H1 (cell line): ENCODE data around the gene PKP3. TPM values are rescaled to one million over a fixed set of nuclear protein-coding genes. Genes with fewer than 3 reads are reported as not detected.

Source experiments
- CTCF ChIA-PET: fragments of 300-600 bp; sonication (Branson Sonifier 250); formaldehyde crosslinking; loops from one replicate; lab custom pipeline; 2021; ENCODE audit not compliant: partially characterized antibody; lab: Charles Lee
- POLR2A ChIA-PET: fragments of 300-600 bp; sonication (Branson Sonifier 250); formaldehyde crosslinking; loops from one replicate; lab custom pipeline; 2021; ENCODE audit warnings: inconsistent platforms; ENCODE audit not compliant: partially characterized antibody; lab: Charles Lee
- DNase-seq, 2 experiments: peaks; one replicate each; pipeline versions ENCODE4 v3.0.0 to v3.0.0-alpha.2; 2010 to 2022; ENCODE audit warnings: low spot score in 2 of 2, low read depth in 1 of 2, mixed read lengths in 1 of 2
- FAIRE-seq: peaks from 2 replicates; lab custom pipeline; 2011; peaks lifted over from hg19 to GRCh38; lab: Jason Lieb, UNC
- H2AFZ ChIP-seq: 2 replicates; pipeline ENCODE4 v1.8.1; 2012; ENCODE audit warnings: low read length, inconsistent platforms
- H2AK5ac ChIP-seq: 2 replicates; pipeline ENCODE4 v1.6.1; 2013; ENCODE audit warnings: low read depth, low read length
- H2BK120ac ChIP-seq: replicated peaks from 2 replicates; pipeline ENCODE3; 2013; ENCODE audit warnings: low read depth, low read length, inconsistent platforms
- H2BK12ac ChIP-seq: 2 replicates; pipeline ENCODE4 v1.6.1; 2013; ENCODE audit warnings: low read depth, low read length
- H2BK15ac ChIP-seq: 2 replicates; pipeline ENCODE4 v1.6.1; 2013; ENCODE audit warnings: low read length
- H2BK20ac ChIP-seq: 2 replicates; pipeline ENCODE4 v1.6.1; 2013; ENCODE audit warnings: low read length
- H2BK5ac ChIP-seq: 2 replicates; pipeline ENCODE4 v1.6.1; 2013; ENCODE audit warnings: low read depth, low read length
- H3K14ac ChIP-seq: 2 replicates; pipeline ENCODE4 v1.6.1; 2013; ENCODE audit warnings: inconsistent platforms; ENCODE audit not compliant: insufficient read length
- H3K18ac ChIP-seq: 2 replicates; pipeline ENCODE4 v1.6.1; 2013; ENCODE audit warnings: low read length; ENCODE audit errors: extremely low read depth
- H3K23ac ChIP-seq: 2 replicates; pipeline ENCODE4 v1.6.1; 2013; ENCODE audit warnings: inconsistent platforms; ENCODE audit not compliant: insufficient read length
- H3K23me2 ChIP-seq: 2 replicates; pipeline ENCODE4 v1.6.1; 2013; ENCODE audit warnings: low read depth, low read length
- H3K27ac ChIP-seq: 2 replicates; pipeline ENCODE4 v1.6.1; 2011; ENCODE audit warnings: low read depth, low read length, inconsistent platforms
- H3K27me3 ChIP-seq, 4 experiments: replicated peaks in 1 of 4; 1 replicate in 1 of 4; 2 replicates in 3 of 4; pipeline versions ENCODE4 v1.6.1 to v1.8.1; 2011 to 2013; ENCODE audit warnings: low read length in 3 of 4, mild to moderate bottlenecking in 3 of 4, inconsistent platforms in 2 of 4, mixed read lengths in 2 of 4, moderate library complexity in 1 of 4; ENCODE audit not compliant: control insufficient read depth in 3 of 4, insufficient read depth in 3 of 4; ENCODE audit errors: extremely low read depth in 1 of 4
- H3K36me3 ChIP-seq, 4 experiments: 2 replicates each; pipeline versions ENCODE4 v1.6.1 to v1.8.1; 2011 to 2013; ENCODE audit warnings: mild to moderate bottlenecking in 4 of 4, low read length in 3 of 4, moderate library complexity in 2 of 4, control low read depth in 1 of 4, inconsistent platforms in 1 of 4; ENCODE audit not compliant: insufficient read depth in 4 of 4, control insufficient read depth in 2 of 4
- H3K4ac ChIP-seq: replicated peaks from 2 replicates; pipeline ENCODE3; 2013; ENCODE audit warnings: low read length, low read depth, mixed read lengths, inconsistent platforms; ENCODE audit not compliant: insufficient read length
- H3K4me1 ChIP-seq, 4 experiments: replicated peaks in 1 of 4; 1 replicate in 1 of 4; 2 replicates in 3 of 4; pipeline versions ENCODE4 v1.6.1 to v1.8.1; 2011 to 2013; ENCODE audit warnings: low read length in 3 of 4, inconsistent platforms in 2 of 4, mixed read lengths in 1 of 4; ENCODE audit not compliant: insufficient read depth in 4 of 4, control insufficient read depth in 3 of 4
- H3K4me2 ChIP-seq, 2 experiments: 2 replicates each; pipeline versions ENCODE4 v1.6.1 to v1.8.1; 2011 to 2013; ENCODE audit warnings: low read depth in 2 of 2, low read length in 2 of 2, control low read depth in 1 of 2, inconsistent platforms in 1 of 2, mild to moderate bottlenecking in 1 of 2; ENCODE audit not compliant: insufficient read depth in 1 of 2
- H3K4me3 ChIP-seq, 4 experiments: fragments of 200-600, 300-600 bp in 1 of 4; sonication (generic), shearing (Covaris generic), sonication (Bioruptor Twin) in 1 of 4; 2 replicates each; pipeline versions ENCODE4 v1.5.1 to v1.8.1; 2011 to 2016; ENCODE audit warnings: low read length in 4 of 4, low read depth in 3 of 4, control low read depth in 2 of 4, inconsistent platforms in 2 of 4, mild to moderate bottlenecking in 2 of 4, mixed read lengths in 1 of 4, moderate library complexity in 1 of 4; ENCODE audit not compliant: insufficient read depth in 2 of 4; ENCODE audit errors: extremely low read depth in 1 of 4
- H3K56ac ChIP-seq: replicated peaks from 2 replicates; pipeline ENCODE3; 2013; ENCODE audit warnings: low read depth, mild to moderate bottlenecking, mixed read lengths, low read length, inconsistent platforms; ENCODE audit not compliant: insufficient read length
- H3K79me1 ChIP-seq: 2 replicates; pipeline ENCODE4 v1.6.1; 2013; ENCODE audit warnings: low read depth, low read length, control low read depth
- H3K79me2 ChIP-seq, 2 experiments: 2 replicates each; pipeline versions ENCODE4 v1.6.1 to v1.8.1; 2012 to 2013; ENCODE audit warnings: low read length in 2 of 2, mild to moderate bottlenecking in 2 of 2, inconsistent platforms in 1 of 2; ENCODE audit not compliant: insufficient read depth in 2 of 2, control insufficient read depth in 1 of 2
- H3K9ac ChIP-seq, 4 experiments: replicated peaks in 1 of 4; 1 replicate in 1 of 4; 2 replicates in 3 of 4; pipeline versions ENCODE4 v1.6.1 to v1.8.1; 2011 to 2013; ENCODE audit warnings: low read depth in 3 of 4, low read length in 3 of 4, control low read depth in 2 of 4, mild to moderate bottlenecking in 2 of 4, moderate library complexity in 2 of 4, inconsistent platforms in 1 of 4; ENCODE audit errors: extremely low read depth in 1 of 4
- H3K9me3 ChIP-seq, 2 experiments: 2 replicates each; pipeline versions ENCODE4 v1.6.1 to v1.8.1; 2012 to 2013; ENCODE audit warnings: mild to moderate bottlenecking in 2 of 2, moderate library complexity in 2 of 2, control low read depth in 1 of 2, inconsistent platforms in 1 of 2, low read depth in 1 of 2, low read length in 1 of 2, mixed read lengths in 1 of 2; ENCODE audit not compliant: insufficient read depth in 2 of 2
- H4K20me1 ChIP-seq, 2 experiments: replicated peaks in 1 of 2; 2 replicates each; pipeline versions ENCODE3 to v1.8.1; 2011 to 2013; ENCODE audit warnings: inconsistent platforms in 2 of 2, low read length in 2 of 2, mild to moderate bottlenecking in 1 of 2; ENCODE audit not compliant: insufficient read depth in 2 of 2, control insufficient read depth in 1 of 2
- H4K5ac ChIP-seq: 2 replicates; pipeline ENCODE4 v1.6.1; 2013; ENCODE audit warnings: low read length, low read depth, mixed read lengths, inconsistent platforms; ENCODE audit not compliant: insufficient read length
- H4K8ac ChIP-seq: 2 replicates; pipeline ENCODE4 v1.8.0; 2013; ENCODE audit warnings: mild to moderate bottlenecking, moderate library complexity, low read length, inconsistent platforms; ENCODE audit not compliant: insufficient read depth; ENCODE audit errors: extremely low read depth
- H4K91ac ChIP-seq: replicated peaks from 2 replicates; pipeline ENCODE3; 2013; ENCODE audit warnings: low read length, mixed read lengths, inconsistent platforms; ENCODE audit not compliant: insufficient read length
- BRCA1 ChIP-seq: IDR thresholded peaks from 2 replicates; pipeline ENCODE4 v1.6.1; 2012; ENCODE audit warnings: low read depth, low read length, improper control_type of control experiment
- POLR2AphosphoS5 ChIP-seq: IDR thresholded peaks from 2 replicates; pipeline ENCODE4 v1.6.1; 2011; ENCODE audit warnings: low read depth, low read length
- TCF12 ChIP-seq: IDR thresholded peaks from 2 replicates; pipeline ENCODE4 v1.6.1; 2011; ENCODE audit warnings: low read depth, mild to moderate bottlenecking, low read length
- WGBS, 2 experiments: shearing (Covaris generic) in 1 of 2; methylation state at CpG; one replicate each; pipeline versions ENCODE4 v1.1.6 to v1.1.7; 2013 to 2015; ENCODE audit warnings: low lambda C conversion rate in 2 of 2, mixed read lengths in 2 of 2, inconsistent platforms in 1 of 2, low coverage in 1 of 2, missing lambda C conversion rate in 1 of 2; ENCODE audit not compliant: insufficient replicate concordance in 2 of 2, insufficient coverage in 1 of 2, insufficient read length in 1 of 2; ENCODE audit errors: extremely low coverage in 1 of 2, missing lambda C conversion rate in 1 of 2; 5-methylcytosine and 5-hydroxymethylcytosine counted together
- polyA plus RNA-seq, 7 experiments: library from polyadenylated mRNA; depleted of rRNA in 3 of 7; stranded (reverse) in 5 of 7; unstranded in 2 of 7; fragments of >200 nt in 5 of 7; fragments of 200-250 nt in 2 of 7; gene quantifications; 1 replicate in 5 of 7; 2 replicates in 1 of 7; 4 replicates in 1 of 7; pipeline versions ENCODE4 v1.2.1 to v1.2.3, GENCODE V29; 2011 to 2013; ENCODE audit warnings: missing spikeins in 2 of 7, mixed read lengths in 2 of 7
- total RNA-seq: library from RNA; stranded (reverse); fragmentation: NEBNext Ultra II Directional; extraction: Animal tissue kit (Norgen Biotek cat#: 25700); gene quantifications from 2 replicates; pipeline ENCODE4 v1.2.1, GENCODE V29; 2021

The PKP3 gene
- total and polyA plus RNA-seq, 2 of the 8 experiments (the other 6 are each of a cell fraction or from before 2014, with no cell fraction given), result 16.7 to 28.7 TPM

GRCh38 chr11:375065-376025 is 18.7 kb upstream of the PKP3 start:
- Histone ChIP-seq H3K4ac (no peak overlapping the region), H3K23me2 (no peaks in the 10 kb centered on the region; the same call in 1 of the 2 replicates), H3K4me1 (peaks cover 0 to 5% (median 0%) of the 10 kb centered on the region in 4 experiments; a peak in 2 of 7 replicates), H4K20me1 (peaks cover 0 to 6% of the 10 kb centered on the region in 2 experiments), H3K9me3 (no peaks in the 10 kb centered on the region), H2BK5ac (no peak overlapping the region), H2AK5ac (no peak overlapping the region), H3K18ac (no peak overlapping the region), H2BK12ac (no peak overlapping the region), H3K79me2 (peaks cover 0 to 14% of the 10 kb centered on the region in 2 experiments; a peak in 1 of 4 replicates), H3K36me3 (peaks cover 11 to 56% (median 19%) of the 10 kb centered on the region in 4 experiments; a peak in 7 of 8 replicates), H3K79me1 (peaks cover 7% of the 10 kb centered on the region), H2AFZ (no peak overlapping the region), H3K23ac (no peak overlapping the region), H3K4me2 (no peak overlapping the region), H3K56ac (no peak overlapping the region), H4K91ac (no peak overlapping the region), H3K4me3 (no peak overlapping the region), H2BK20ac (no peak overlapping the region), H2BK120ac (no peak overlapping the region), H3K27me3 (no peaks in the 10 kb centered on the region), H4K8ac (no peak overlapping the region; the same call in 1 of the 2 replicates), H2BK15ac (no peak overlapping the region), H3K27ac (no peak overlapping the region), H3K14ac (no peak overlapping the region), H4K5ac (no peak overlapping the region), H3K9ac (no peak overlapping the region)
- POLR2A ChIA-PET, result interaction anchor here (0.6 to 1.8 kb wide), 6 partner anchors 12 to 161 kb away, joined by 3 to 7 read pairs (median 5); no protein-coding TSS in a partner anchor
- no peak for FAIRE-seq
- CTCF ChIA-PET, result interaction anchor here (1.7 to 3.0 kb wide), 2 partner anchors 15 to 76 kb away, joined by 3 to 11 read pairs; no protein-coding TSS in a partner anchor
- no peak for TF ChIP-seq TCF12
- TF ChIP-seq BRCA1, result no peak
- no peak for TF ChIP-seq POLR2AphosphoS5
- no peak for DNase-seq
- 92% methylated on average over 23 of the region's 41 CpGs; no CpG with 5 or more reads in 1 of the 2 experiments for WGBS, 2 experiments
